Measurements from ENCODE around the gene FBXW8. TPM values are rescaled to one million over a fixed set of nuclear protein-coding genes. Genes with fewer than 3 reads are reported as not detected.

The FBXW8 gene
- total RNA-seq, 1 donor from 2014 or later: 14.4 TPM

GRCh38 chr12:116880817-116881324 is 29.9 kb upstream of the FBXW8 start:
- no peak for DNase-seq (ENCODE audit: low read depth)
- TF ChIP-seq, protein P1, sequence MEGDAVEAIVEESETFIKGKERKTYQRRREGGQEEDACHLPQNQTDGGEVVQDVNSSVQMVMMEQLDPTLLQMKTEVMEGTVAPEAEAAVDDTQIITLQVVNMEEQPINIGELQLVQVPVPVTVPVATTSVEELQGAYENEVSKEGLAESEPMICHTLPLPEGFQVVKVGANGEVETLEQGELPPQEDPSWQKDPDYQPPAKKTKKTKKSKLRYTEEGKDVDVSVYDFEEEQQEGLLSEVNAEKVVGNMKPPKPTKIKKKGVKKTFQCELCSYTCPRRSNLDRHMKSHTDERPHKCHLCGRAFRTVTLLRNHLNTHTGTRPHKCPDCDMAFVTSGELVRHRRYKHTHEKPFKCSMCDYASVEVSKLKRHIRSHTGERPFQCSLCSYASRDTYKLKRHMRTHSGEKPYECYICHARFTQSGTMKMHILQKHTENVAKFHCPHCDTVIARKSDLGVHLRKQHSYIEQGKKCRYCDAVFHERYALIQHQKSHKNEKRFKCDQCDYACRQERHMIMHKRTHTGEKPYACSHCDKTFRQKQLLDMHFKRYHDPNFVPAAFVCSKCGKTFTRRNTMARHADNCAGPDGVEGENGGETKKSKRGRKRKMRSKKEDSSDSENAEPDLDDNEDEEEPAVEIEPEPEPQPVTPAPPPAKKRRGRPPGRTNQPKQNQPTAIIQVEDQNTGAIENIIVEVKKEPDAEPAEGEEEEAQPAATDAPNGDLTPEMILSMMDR (conservative IDR thresholded peaks at IDR 0.05; ENCODE audit: low read depth, low read length): no peak

GRCh38 chr12:116881325-116881876 is 29.3 kb upstream of the FBXW8 start, which contains the start of gene HRK:
HRK (minus strand) TSS chr12:116881441; CDS start chr12:116881307, 134 bp downstream.
- no peak for DNase-seq (ENCODE audit: low read depth)
- peak within 1 kb of the TSS; percentile 27 for H3K4me3 ChIP-seq (ENCODE audit: low read depth, low read length)
- TF ChIP-seq, protein P1 (conservative IDR thresholded peaks at IDR 0.05; ENCODE audit: low read depth, low read length): no peak

More at GRCh38 chr12:116880817-116881324, 29.9 kb upstream of the FBXW8 start:
- peak overlapping the region; percentile 27 for H3K4me3 ChIP-seq (ENCODE audit: low read depth, low read length)

DNA sequence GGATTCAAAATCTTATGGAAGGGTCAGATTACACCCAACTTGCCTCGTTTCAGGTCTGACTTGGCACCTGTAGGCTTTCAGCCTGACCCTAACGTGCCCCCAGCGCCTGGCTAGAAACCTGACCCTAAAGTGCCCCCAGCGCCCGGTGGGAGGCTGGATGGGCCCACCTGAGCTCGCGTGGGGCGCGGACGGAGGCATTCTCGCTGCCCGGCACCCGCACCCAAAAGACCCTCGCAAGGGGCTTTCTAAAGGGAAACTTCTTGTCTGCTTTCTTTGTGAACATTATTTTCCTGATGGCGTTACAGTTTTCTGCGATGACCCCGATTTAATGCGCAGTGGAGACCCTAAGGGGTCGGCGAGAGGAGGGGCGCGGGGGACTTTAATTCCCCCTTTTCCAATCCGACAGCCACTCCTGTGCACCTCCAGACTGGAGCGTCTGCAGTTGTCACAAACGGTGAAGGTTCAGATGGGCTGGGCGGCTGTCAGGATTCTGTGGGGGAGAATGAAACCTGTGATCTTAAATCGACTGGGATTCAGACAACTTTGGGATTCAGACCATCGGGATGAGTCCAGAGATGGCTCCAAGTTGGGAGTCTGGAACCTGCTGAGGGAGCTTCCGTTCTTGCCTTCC is 28.8 kb upstream of the FBXW8 start:
- TF ChIP-seq, protein P1 (conservative IDR thresholded peaks at IDR 0.05; ENCODE audit: low read depth, low read length): no peak
- no peak overlapping the region for H3K4me3 ChIP-seq (ENCODE audit: low read depth, low read length)
- DNase-seq (ENCODE audit: low read depth): no peak

GRCh38 chr12:116882742-116883141 is 28.0 kb upstream of the FBXW8 start:
- H3K4me3 ChIP-seq (ENCODE audit: low read depth, low read length): no peak overlapping the region
- TF ChIP-seq, protein P1 (conservative IDR thresholded peaks at IDR 0.05; ENCODE audit: low read depth, low read length): peak; percentile 33
- DNase-seq (ENCODE audit: low read depth): no peak

DNA sequence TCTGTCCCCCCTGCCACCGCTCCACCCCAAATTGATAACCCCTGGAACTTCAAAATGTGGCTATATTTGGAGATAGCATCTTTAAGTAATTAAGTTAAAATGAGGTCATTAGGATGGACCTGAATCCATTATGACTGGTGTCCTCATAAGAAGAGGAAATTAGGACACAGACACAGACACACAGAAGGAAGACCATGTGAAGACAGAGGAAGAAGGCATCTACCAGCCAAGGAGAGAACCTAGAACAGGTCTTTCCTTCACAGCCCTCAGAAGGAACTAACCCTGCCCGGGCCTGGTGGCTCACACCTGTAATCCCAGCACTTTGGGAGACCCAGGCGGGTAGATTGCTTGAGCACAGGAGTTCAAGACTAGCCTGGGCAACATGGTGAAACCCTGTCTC is 25.9 kb upstream of the FBXW8 start:
- DNase-seq (ENCODE audit: low read depth): no peak
- TF ChIP-seq, protein P1 (conservative IDR thresholded peaks at IDR 0.05; ENCODE audit: low read depth, low read length): no peak
- H3K4me3 ChIP-seq (ENCODE audit: low read depth, low read length): no peak overlapping the region

- TF ChIP-seq, protein P1 (conservative IDR thresholded peaks at IDR 0.05; ENCODE audit: low read depth, low read length): no peak
- no peak for DNase-seq (ENCODE audit: low read depth)
- no peak overlapping the region for H3K4me3 ChIP-seq (ENCODE audit: low read depth, low read length)
These were observed 25.3 kb upstream of the FBXW8 start for GRCh38 chr12:116885491-116885890.
